Rectal smooth muscle tissue (tissue), 1 donor: ENCODE measurements around the gene CD86.

Source experiments
- H3K27ac ChIP-seq: one replicate; pipeline ENCODE4 v1.7.0; 2013; ENCODE audit warnings: low read depth, low read length, inconsistent platforms
- H3K27me3 ChIP-seq: one replicate; pipeline ENCODE4 v1.7.0; 2013; ENCODE audit warnings: low read length; ENCODE audit not compliant: control insufficient read depth, insufficient read depth
- H3K36me3 ChIP-seq: one replicate; pipeline ENCODE4 v1.7.0; 2013; ENCODE audit warnings: low read length; ENCODE audit not compliant: control insufficient read depth, insufficient read depth
- H3K4me1 ChIP-seq: one replicate; pipeline ENCODE4 v1.7.0; 2013; ENCODE audit warnings: low read length; ENCODE audit not compliant: control insufficient read depth, insufficient read depth
- H3K4me3 ChIP-seq: one replicate; pipeline ENCODE4 v1.7.0; 2013; ENCODE audit warnings: low read length
- H3K9ac ChIP-seq: one replicate; pipeline ENCODE4 v1.7.0; 2013; ENCODE audit warnings: low read length

Gene CD86

DNA sequence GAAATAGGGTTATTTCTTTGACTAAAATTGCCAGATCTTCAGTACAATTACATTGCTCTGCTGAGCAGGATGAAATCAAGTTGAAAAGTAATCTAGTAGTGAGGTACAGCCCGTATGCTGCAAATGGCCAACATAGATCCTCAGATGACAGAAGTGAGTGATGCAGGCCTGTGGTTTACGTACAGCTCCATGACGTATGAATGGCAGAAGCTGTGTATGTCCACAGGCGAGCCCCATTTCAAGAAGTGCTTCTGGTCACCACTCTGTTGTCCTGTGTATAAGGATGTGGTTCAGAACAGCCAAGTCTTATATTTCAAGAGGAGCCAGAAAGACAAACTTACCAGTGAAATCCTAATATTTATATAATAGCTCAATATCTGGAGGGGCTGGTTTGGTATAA is 9.2 kb downstream of the CD86 start:
- Histone ChIP-seq H3K4me1 (no peaks in the 10 kb centered on the region), H3K36me3 (no peaks in the 10 kb centered on the region), H3K9ac (no peak overlapping the region), H3K27ac (no peak overlapping the region), H3K4me3 (no peak overlapping the region), H3K27me3 (no peaks in the 10 kb centered on the region)

- Histone ChIP-seq H3K27ac (no peak overlapping the region), H3K4me1 (no peaks in the 10 kb centered on the region), H3K4me3 (no peak overlapping the region), H3K27me3 (no peaks in the 10 kb centered on the region), H3K9ac (no peak overlapping the region), H3K36me3 (no peaks in the 10 kb centered on the region)
Measured at GRCh38 chr3:122066331-122067213, 11.4 kb downstream of the CD86 start.

DNA sequence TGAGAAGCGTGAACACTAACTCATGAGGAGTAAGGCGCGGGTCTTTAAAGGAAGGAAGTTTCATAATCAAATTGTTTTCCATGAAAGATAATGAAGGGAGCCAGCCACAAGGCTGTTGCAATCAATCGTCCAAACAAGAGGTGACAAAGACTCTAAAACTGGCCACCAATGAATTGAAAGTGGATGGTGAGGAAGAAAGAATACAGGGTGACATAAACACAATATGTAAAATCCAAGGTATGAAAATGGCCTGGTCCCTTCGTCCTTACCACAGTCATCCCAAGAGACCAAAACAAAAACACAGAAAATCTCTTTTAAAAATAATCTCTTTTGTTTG is 12.0 kb downstream of the CD86 start:
- Histone ChIP-seq H3K27ac (no peak overlapping the region), H3K4me1 (no peaks in the 10 kb centered on the region)

GRCh38 chr3:122067588-122068240 is 12.6 kb downstream of the CD86 start:
- H3K4me1 ChIP-seq: no peaks in the 10 kb centered on the region
- no peak overlapping the region for H3K4me3 ChIP-seq
- H3K27ac ChIP-seq: no peak overlapping the region
- no peaks in the 10 kb centered on the region for H3K27me3 ChIP-seq
- H3K36me3 ChIP-seq: no peaks in the 10 kb centered on the region
- H3K9ac ChIP-seq: no peak overlapping the region

More for the DNA sequence above, 12.0 kb downstream of the CD86 start:
- H3K36me3 ChIP-seq: no peaks in the 10 kb centered on the region
- no peaks in the 10 kb centered on the region for H3K27me3 ChIP-seq
- H3K4me3 ChIP-seq: no peak overlapping the region
- H3K9ac ChIP-seq: no peak overlapping the region

- no peaks in the 10 kb centered on the region for H3K27me3 ChIP-seq
- H3K36me3 ChIP-seq: no peaks in the 10 kb centered on the region
- no peak overlapping the region for H3K9ac ChIP-seq
- no peak overlapping the region for H3K4me3 ChIP-seq
- H3K4me1 ChIP-seq: no peaks in the 10 kb centered on the region
- H3K27ac ChIP-seq: no peak overlapping the region
Measured at GRCh38 chr3:122074621-122075265, 19.6 kb downstream of the CD86 start.

GRCh38 chr3:122076491-122077292 is 21.5 kb downstream of the CD86 start:
- Histone ChIP-seq H3K4me1 (no peaks in the 10 kb centered on the region), H3K27me3 (no peaks in the 10 kb centered on the region), H3K27ac (no peak overlapping the region), H3K4me3 (no peak overlapping the region), H3K36me3 (no peaks in the 10 kb centered on the region), H3K9ac (no peak overlapping the region)

DNA sequence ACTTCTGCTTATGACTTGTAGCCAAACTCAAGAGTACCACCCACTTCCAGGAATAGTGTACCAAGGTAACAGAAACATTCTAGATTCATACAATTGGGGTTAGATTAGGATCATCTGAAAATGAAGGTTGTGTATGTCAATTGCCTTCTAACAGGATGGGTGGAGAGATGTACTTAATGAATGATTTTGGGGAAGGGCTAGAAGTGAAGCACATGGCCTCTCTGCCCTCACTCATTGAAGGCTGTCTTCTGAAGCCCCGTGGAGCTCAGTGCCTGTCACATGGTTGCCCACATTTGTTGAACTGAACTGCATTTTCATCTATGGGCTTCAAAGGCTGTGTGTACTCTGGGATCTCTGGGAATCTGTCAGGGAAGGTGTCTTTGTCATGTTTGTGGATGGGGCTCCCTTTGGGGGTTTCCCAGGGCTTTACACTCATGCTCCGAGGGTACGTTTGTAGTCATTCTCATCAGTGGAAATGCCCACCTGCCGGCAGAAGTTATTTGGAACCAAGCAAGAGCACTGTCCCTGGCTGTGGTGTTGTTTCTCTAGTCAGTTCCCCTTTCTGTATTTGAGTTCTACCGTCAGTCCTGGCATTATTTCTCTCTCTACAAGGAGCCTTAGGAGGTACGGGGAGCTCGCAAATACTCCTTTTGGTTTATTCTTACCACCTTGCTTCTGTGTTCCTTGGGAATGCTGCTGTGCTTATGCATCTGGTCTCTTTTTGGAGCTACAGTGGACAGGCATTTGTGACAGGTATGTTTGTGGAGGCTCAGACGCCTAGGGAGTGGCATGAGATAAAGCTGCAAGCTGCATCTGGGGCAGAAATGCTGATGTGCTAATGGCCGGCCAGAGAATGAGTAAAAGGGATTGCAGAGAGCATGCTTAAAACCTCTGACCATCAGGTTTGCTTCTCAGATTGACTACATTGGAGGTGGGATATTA is 22.4 kb downstream of the CD86 start:
- Histone ChIP-seq H3K27ac (no peak overlapping the region), H3K9ac (no peak overlapping the region), H3K4me3 (no peak overlapping the region), H3K27me3 (no peaks in the 10 kb centered on the region), H3K36me3 (no peaks in the 10 kb centered on the region), H3K4me1 (no peaks in the 10 kb centered on the region)

DNA sequence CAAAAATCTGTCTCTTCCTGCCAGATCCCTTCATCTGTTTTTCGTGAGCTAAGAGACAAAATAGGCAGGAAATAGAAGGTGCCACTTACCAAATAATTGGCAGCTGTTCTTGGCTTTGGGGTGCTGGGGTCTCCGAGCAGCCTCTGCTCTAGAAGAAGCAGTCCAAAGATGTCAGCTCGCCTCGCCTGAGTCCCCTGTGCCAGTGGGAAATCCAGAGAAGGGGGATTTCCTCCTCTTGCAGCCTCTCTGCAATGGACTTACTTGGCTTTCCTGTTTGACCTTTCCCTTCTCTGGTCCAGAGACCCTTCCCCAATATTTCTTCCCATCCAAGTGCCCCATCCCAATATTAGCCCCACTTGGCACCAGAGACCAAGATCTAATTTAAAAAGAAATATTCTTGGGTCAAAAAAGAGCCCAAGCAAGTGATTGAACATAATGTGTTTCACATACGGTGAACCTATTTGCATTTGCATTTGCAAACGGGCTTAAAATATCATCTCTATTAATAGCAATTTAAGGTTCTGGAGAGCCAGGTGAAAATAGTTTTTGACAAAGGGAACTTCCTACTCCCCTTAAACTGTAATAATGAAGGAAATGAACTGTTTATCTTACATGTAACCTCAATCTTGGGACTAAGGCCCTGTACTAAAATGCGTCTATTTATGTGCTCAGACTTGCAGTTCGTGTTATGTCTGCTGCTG is 23.2 kb downstream of the CD86 start:
- no peak overlapping the region for H3K4me3 ChIP-seq
- H3K27me3 ChIP-seq: no peaks in the 10 kb centered on the region
- no peaks in the 10 kb centered on the region for H3K36me3 ChIP-seq
- H3K9ac ChIP-seq: no peak overlapping the region
- no peak overlapping the region for H3K27ac ChIP-seq
- no peaks in the 10 kb centered on the region for H3K4me1 ChIP-seq

GRCh38 chr3:122079524-122080206 is 24.5 kb downstream of the CD86 start:
- no peaks in the 10 kb centered on the region for H3K36me3 ChIP-seq
- no peak overlapping the region for H3K4me3 ChIP-seq
- no peak overlapping the region for H3K27ac ChIP-seq
- no peaks in the 10 kb centered on the region for H3K4me1 ChIP-seq
- no peaks in the 10 kb centered on the region for H3K27me3 ChIP-seq
- H3K9ac ChIP-seq: no peak overlapping the region

DNA sequence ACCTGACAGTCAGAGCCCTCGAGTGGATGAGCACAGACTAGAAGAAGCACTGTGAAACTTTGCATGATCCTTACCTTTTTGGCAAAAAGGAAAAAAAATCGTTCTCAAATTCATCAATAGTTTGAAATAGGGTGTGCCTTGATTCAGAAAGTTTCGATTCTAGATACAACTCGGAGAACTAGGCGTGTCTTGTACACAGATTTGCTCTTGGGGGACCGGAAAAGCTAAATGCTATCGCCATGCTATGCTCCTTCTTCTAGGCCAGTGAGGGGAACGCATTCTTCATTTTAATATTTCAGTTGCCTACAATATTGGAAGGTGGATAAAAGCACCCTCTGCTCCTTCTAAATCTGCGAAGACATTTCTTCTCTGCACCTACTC is 25.0 kb downstream of the CD86 start:
- Histone ChIP-seq H3K9ac (no peak overlapping the region), H3K27me3 (no peaks in the 10 kb centered on the region), H3K27ac (no peak overlapping the region), H3K4me1 (no peaks in the 10 kb centered on the region), H3K4me3 (no peak overlapping the region), H3K36me3 (no peaks in the 10 kb centered on the region)
